Gastrocnemius medialis (tissue), 4 donors: ENCODE data around the gene CEACAM7.

Experiments
- POLR2A ChIP-seq, 2 donors: fragments of 450-650 bp; IDR thresholded peaks; one replicate each; pipeline ENCODE4 v1.6.1; 2017; ENCODE audit warnings: antibody characterized with exemption in 2 of 2, mild to moderate bottlenecking in 2 of 2, moderate library complexity in 2 of 2
- TF ChIP-seq, protein P1 (sequence below), 5 experiments: fragments of 450-650 bp in 3 of 5; fragments of 200-600 bp in 2 of 5; sonication (generic) in 2 of 5; IDR thresholded peaks in 4 of 5; conservative IDR thresholded peaks in 1 of 5; 1 replicate in 4 of 5; 2 replicates in 1 of 5; pipeline ENCODE4 v1.5.1; 2016 to 2019; ENCODE audit warnings: antibody characterized with exemption in 5 of 5, mild to moderate bottlenecking in 3 of 5, moderate library complexity in 3 of 5

DNA sequence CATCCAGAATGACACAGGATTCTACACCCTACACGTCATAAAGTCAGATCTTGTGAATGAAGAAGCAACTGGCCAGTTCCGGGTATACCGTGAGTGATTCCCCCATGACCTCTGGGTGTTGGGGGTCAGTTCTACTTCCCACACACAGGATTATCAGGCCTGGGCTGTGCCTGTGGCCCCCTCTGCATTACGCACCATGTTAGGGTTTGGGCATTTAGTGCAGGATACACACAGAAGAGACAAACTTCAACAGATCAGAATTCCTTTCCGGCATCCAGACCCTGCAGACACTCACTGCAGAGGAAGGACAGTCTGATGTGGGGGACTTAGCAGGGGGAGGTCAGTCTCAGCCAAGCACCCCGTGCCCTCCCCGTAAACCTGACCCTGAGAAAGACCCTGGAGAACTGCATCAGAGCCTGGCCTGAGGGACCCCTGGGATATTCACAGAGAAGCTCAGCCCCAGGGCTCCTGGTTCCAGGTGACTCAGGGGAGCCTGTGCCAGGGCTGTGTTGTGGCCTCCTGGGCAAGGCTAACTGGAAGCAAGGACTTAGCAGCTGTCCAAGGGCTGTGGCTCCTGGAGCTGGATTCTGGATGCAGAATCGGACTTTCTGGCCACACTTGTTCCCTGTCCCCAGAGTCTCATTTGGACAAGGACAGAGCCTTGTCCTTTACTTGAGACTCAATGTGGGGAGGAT, 22.0 kb upstream of the CEACAM7 start:
- TF ChIP-seq, protein P1, sequence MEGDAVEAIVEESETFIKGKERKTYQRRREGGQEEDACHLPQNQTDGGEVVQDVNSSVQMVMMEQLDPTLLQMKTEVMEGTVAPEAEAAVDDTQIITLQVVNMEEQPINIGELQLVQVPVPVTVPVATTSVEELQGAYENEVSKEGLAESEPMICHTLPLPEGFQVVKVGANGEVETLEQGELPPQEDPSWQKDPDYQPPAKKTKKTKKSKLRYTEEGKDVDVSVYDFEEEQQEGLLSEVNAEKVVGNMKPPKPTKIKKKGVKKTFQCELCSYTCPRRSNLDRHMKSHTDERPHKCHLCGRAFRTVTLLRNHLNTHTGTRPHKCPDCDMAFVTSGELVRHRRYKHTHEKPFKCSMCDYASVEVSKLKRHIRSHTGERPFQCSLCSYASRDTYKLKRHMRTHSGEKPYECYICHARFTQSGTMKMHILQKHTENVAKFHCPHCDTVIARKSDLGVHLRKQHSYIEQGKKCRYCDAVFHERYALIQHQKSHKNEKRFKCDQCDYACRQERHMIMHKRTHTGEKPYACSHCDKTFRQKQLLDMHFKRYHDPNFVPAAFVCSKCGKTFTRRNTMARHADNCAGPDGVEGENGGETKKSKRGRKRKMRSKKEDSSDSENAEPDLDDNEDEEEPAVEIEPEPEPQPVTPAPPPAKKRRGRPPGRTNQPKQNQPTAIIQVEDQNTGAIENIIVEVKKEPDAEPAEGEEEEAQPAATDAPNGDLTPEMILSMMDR (IDR thresholded peaks at IDR 0.05 in 4 of 5, conservative IDR thresholded peaks at IDR 0.05 in 1 of 5) = no peak
- TF ChIP-seq POLR2A (IDR thresholded peaks at IDR 0.05) = no peak
